Measurements from ENCODE around the gene MLH3.

GRCh38 chr14:75023108-75023507 is 28.2 kb downstream of the MLH3 start:
- no peak for TF ChIP-seq RAD21 (IDR thresholded peaks at IDR 0.05)
- no peak for TF ChIP-seq CTCF (IDR thresholded peaks at IDR 0.05; ENCODE audit: low read depth, low read length, missing input control)
- TF ChIP-seq ATF3 (IDR thresholded peaks at IDR 0.05) = no peak
- no peak for TF ChIP-seq MAX (IDR thresholded peaks at IDR 0.05)
- no peak for TF ChIP-seq TAF1 (conservative IDR thresholded peaks at IDR 0.05)
- no peak for TF ChIP-seq FOXA1 (IDR thresholded peaks at IDR 0.05)
- TF ChIP-seq JUND (IDR thresholded peaks at IDR 0.05) = no peak
- no peak for TF ChIP-seq SP1 (IDR thresholded peaks at IDR 0.05)
- no peak for TF ChIP-seq REST (IDR thresholded peaks at IDR 0.05)
- TF ChIP-seq GABPA (IDR thresholded peaks at IDR 0.05 in 1 of 2, conservative IDR thresholded peaks at IDR 0.05 in 1 of 2) = no peak
- no peak for TF ChIP-seq EGR1 (IDR thresholded peaks at IDR 0.05; ENCODE audit: low read depth in 2 of 2)

Measured in liver (tissue), 3 donors.